ENCODE results near the gene SVIP.

Gene SVIP

DNA sequence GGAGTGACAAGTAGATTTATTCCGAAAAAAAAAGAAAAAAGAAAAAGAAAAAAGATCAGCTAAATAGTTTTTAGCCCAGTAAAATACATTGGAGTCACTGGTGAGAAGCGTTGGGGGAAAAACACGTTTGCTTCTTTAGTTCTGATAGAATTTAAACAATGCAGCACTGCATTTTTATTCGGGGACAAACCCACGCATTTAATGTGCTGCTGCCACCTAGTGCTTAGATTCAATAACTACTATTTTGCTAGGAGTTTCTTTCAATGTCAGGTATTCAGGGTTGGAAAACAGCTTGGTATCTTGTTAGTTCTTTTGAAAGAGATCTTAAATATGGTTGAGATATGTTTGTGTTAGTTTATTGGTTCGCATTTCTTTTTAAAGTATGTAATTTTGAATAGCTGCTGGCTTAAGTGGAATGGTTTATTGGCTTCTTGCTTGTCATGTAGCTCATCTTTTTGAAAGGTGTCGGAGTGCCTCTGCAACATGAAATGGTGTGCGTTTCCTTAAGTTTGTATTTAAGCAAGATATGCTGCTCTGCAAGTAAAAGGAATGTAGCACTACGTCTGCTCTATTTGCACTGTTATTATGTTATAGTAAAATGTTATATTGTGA lies 41.9 kb downstream of the SVIP start:
- DNase-seq, result no peak

DNA sequence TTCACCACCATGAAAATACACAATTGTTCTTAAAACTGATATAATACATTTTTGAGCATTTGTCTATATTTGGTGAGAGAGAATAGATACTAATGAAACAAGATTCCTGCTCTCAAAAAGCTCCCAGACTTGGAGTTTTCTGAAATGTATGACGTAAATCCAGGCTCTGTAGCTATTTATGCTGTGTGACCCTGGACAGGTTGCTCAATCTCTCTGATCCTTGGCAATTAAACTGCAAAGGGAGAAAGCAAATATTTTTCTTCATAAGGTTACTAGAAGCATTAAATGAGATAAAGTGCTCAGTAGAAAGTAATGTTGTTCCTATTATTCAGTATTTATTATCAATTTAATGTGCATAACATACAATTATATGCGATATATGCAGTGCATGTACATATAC lies 42.5 kb downstream of the SVIP start:
- no peak for DNase-seq

DNA sequence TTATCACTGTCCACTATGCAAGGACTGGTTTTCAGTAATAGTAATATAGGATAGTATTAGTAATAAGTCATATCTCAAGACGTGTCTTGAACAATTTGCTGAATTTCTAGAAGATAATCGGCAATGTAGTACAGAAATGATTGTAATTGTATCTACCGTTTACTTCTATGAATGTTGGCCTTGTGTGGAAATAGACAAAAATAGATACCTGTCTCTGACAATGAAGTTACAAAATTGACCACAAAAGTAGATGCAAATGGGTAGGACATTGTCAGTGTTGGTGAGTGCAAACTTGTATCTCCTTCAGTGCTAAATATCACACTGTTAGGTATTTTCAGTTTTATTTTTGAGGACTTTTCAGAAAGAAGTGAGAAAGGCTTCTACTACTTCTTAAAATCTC lies 43.1 kb downstream of the SVIP start:
- DNase-seq, result no peak

DNA sequence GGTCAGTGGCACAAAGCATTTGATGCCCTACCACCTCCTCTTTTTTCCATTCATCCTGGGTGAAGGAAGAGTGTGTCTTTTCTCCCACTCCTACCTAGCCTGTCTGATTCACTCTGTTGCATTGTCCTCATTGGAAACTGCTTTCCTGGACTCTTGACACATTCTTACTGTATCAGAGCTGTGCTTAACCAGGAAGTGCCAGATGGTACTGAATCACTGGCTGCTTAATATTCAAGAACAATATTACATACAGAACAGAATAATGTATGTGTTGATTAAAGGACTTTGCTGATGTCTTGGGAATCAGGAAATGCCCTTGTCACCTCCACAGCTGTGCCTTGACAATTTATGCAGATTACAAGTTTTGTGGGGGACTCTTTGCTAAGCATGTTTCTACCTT lies 44.4 kb downstream of the SVIP start:
- no peak for DNase-seq

DNA sequence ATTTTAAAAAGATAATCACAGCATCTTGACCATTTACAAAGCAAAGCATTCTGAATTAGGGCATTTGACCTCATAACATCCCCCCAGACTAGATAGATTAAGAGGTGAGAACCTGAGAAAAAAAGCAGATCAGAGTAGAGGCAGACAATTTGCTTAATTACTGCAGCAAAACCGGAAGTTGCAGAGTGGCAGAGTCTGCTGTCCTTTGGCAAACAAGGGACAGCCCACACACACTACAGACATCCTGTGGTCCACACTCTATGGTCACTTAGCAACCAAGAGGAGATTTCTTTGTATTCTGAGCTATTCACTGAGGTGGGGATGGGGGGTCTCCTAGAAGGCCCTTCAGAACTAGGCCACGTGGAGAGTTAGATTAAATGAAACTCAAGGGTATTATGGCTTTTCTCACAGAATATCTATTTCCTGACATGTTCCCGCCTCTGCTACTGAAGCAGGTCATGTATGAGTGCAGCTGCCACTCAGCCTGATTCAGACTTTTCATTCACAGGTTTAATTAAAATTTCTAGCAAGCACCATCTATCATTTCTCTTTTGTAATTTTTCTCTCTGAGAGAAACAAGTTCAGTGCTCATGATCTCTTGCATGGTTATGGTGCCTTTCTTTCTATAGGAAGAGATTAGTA lies 48.5 kb downstream of the SVIP start:
- DNase-seq, result no peak

DNA sequence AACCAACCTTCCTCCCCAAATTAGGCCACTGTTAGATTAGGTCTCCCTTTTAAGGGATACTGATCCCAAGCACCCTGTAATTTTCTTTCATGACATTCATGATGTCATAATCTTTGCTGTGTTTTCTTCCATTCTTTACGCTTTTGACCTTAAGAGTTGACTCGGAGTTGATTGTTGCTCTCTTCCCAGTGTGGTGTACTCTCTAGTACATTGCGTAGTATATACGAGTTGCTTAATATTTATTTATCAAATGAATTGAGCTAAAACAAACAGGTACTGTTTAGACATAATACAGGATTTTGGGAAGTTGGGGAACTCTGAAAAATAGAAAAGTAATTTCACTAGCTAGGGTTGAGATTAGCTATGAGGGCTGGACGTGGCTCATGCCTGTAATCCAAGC lies 49.8 kb downstream of the SVIP start:
- no peak for DNase-seq

DNA sequence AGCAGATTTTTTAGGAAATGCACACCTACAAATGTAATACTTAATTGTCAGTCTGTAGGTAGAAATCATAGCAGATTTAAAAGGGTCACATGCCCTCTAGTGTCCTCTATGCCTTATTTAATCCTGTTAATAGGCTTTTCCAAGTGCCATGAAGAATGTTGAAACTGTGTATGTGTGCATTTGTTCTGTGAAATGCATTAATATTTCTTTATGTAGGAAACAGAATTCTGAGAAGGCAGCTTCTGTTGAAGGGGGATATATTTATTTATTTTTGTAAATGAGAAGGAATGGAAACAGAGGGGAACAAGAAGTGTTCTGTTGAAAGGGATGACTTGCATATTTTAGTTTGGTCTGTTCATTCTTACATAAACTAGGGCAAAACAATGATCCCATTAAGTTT lies 51.0 kb downstream of the SVIP start:
- no peak for DNase-seq

DNA sequence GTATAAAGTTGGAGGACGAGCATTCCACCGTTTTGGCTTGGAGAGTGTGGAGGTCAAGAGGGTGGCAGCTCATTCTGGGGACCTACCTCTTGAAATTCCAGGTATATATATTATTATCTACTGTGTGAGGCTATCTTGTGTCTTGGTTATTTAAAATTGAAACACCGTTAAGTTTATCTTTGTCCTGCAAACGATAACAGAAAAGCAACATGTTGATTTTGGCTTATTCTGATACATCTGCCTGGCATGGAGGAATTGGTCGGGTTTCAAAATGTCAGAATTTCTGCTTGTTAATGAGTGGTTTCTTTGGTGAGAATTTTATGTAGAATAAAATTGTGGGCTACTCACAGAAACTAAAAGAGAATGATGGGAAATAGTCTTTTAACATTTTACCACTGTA lies 54.4 kb downstream of the SVIP start:
- no peak for DNase-seq

DNA sequence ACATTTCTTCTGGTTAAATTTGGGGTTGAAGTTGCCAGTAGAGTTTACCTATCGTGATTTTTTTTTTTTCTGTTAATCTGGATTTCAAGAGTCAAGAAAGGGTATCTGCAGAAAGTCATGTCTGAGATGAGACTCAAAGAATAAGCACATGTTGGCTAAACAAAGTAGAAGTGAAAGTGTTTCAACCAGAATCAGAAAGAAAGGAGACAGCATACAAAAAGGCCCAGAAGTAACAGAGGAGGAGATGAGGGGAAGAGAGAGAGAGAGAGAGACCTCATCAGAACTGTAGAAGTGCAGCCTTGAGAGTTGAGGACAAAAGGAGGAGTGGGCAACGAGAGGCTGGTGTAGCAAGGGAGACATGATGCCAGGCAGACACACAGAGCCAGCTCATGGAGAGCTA lies 54.9 kb downstream of the SVIP start:
- DNase-seq, result no peak

DNA sequence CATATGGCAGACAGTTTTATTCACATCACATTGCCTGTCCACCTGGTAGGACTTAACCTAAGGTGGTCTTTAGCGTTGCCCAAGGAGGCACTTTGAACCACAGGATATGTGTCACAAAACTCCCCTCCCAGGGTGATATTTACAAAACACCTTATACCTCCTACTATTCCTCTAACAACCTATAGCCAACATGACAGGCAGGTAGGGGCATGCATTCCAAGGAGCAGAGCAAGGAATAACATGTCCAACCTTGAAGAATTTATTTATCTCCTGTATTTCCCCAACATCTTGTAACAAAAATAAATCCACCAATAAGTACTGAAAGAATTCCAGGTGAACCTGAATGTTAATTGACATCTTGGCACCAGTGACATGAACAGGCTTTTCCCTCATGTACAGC lies 60.5 kb downstream of the SVIP start:
- DNase-seq, result no peak

Data from NCI-H1436 treated with DMSO at 0.1 percent for 48 hours (cell line).